Panc1 (cell line): ENCODE results near the gene TMED4. TPM values are rescaled to one million over a fixed set of nuclear protein-coding genes. Genes with fewer than 3 reads are reported as not detected.

Experiments
- ATAC-seq: fragments of 200-7000 bp; cut with Tn5 transposase; 2 replicates; pipeline ENCODE4 v1.9.1; 2020; ENCODE audit warnings: mild to moderate bottlenecking, moderate library complexity
- BruUV-seq: library from RNA; stranded (reverse); fragments of 400-500 nt; replicated peaks from 2 replicates; lab custom pipeline; 2021; lab: Mats Ljungman, UMichigan
- CTCF ChIA-PET: fragments of 300-600 bp; sonication (Branson Sonifier 250); formaldehyde crosslinking; loops from one replicate; lab custom pipeline; 2022; ENCODE audit warnings: antibody characterized with exemption; lab: Charles Lee
- POLR2A ChIA-PET: fragments of 300-600 bp; sonication (Branson Sonifier 250); formaldehyde crosslinking; loops from one replicate; lab custom pipeline; 2022; ENCODE audit warnings: antibody characterized with exemption; lab: Charles Lee
- DNase-seq: peaks from one replicate; pipeline ENCODE4 v3.0.0-alpha.2; 2010; ENCODE audit warnings: low read depth, low spot score
- H3K27ac ChIP-seq: 2 replicates; pipeline ENCODE4 v1.5.1; 2011; ENCODE audit warnings: mild to moderate bottlenecking, low read length, inconsistent platforms
- H3K27me3 ChIP-seq: fragments of 200-500 bp; sonication (Bioruptor generic); 2 replicates; pipeline ENCODE4 v1.6.0; 2014; ENCODE audit warnings: low read length, inconsistent platforms; ENCODE audit not compliant: control insufficient read depth, insufficient read depth
- H3K36me3 ChIP-seq: fragments of 200-500 bp; sonication (Bioruptor generic); 2 replicates; pipeline ENCODE4 v1.5.1; 2014; ENCODE audit warnings: inconsistent platforms, mild to moderate bottlenecking, low read length, moderate library complexity; ENCODE audit not compliant: control insufficient read depth, insufficient read depth
- H3K4me1 ChIP-seq: 2 replicates; pipeline ENCODE4 v1.5.1; 2011; ENCODE audit warnings: inconsistent platforms, mild to moderate bottlenecking, low read length, moderate library complexity; ENCODE audit not compliant: control insufficient read depth, insufficient read depth
- H3K4me3 ChIP-seq, 2 experiments: 2 replicates each; pipeline ENCODE4 v1.5.1; 2011 to 2012; ENCODE audit warnings: low read depth in 2 of 2, low read length in 2 of 2, mild to moderate bottlenecking in 2 of 2, inconsistent platforms in 1 of 2, moderate library complexity in 1 of 2
- H3K9me3 ChIP-seq: fragments of 200-500 bp; sonication (Bioruptor generic); 2 replicates; pipeline ENCODE4 v1.5.1; 2014; ENCODE audit warnings: low read depth, mild to moderate bottlenecking, inconsistent platforms, low read length, moderate library complexity; ENCODE audit not compliant: control insufficient read depth, insufficient read depth
- POLR2AphosphoS5 ChIP-seq: IDR thresholded peaks from 2 replicates; pipeline ENCODE4 v1.6.1; 2012; ENCODE audit warnings: mild to moderate bottlenecking, low read depth, low read length, moderate library complexity
- REST ChIP-seq, 2 experiments: IDR thresholded peaks; 2 replicates each; pipeline ENCODE4 v1.6.1; 2011 to 2012; ENCODE audit warnings: low read depth in 2 of 2, control low read depth in 1 of 2, low read length in 1 of 2, mild to moderate bottlenecking in 1 of 2, moderate library complexity in 1 of 2; ENCODE audit not compliant: insufficient read depth in 1 of 2
- SIN3A ChIP-seq: IDR thresholded peaks from 2 replicates; pipeline ENCODE4 v1.6.1; 2012; ENCODE audit warnings: low read depth, mild to moderate bottlenecking, low read length, moderate library complexity, borderline replicate concordance; ENCODE audit not compliant: insufficient read depth
- TCF7L2 ChIP-seq: IDR thresholded peaks from 2 replicates; pipeline ENCODE4 v1.6.1; 2011; ENCODE audit warnings: mild to moderate bottlenecking, low read depth, low read length, inconsistent platforms
- in situ Hi-C: cut with HindIII; loops from 2 replicates; pipeline ENCODE4 v1.10.0; 2016; ENCODE audit warnings: low sequenced_read_pairs, low pct_unique_long_range_greater_than_20kb
- intact Hi-C: fragments of 100-400 bp; cut with micrococcal nuclease; formaldehyde crosslinking; loops from one replicate; pipeline ENCODE4 v1.10.0; 2022; ENCODE audit not compliant: unreplicated experiment
- total RNA-seq: library from RNA; stranded (reverse); gene quantifications from one replicate; pipeline ENCODE4 v1.2.1, GENCODE V29; 2021; ENCODE audit not compliant: unreplicated experiment
- TF ChIP-seq, protein P1 (sequence below): fragments of 450-650 bp; IDR thresholded peaks from 2 replicates; pipeline ENCODE4 v1.5.1; 2017; ENCODE audit warnings: mild to moderate bottlenecking

Gene TMED4
- total RNA-seq, 1 experiment from 2014 or later = 123 TPM

- ChIA-PET CTCF (interaction anchor here (0.6 kb wide), 1 partner anchor 26 kb away, joined by 4 read pairs; no protein-coding TSS in a partner anchor), POLR2A (interaction anchor here (0.7 kb wide), 1 partner anchor 11 kb away, joined by 3 read pairs; no protein-coding TSS in a partner anchor)
- no peaks in the 10 kb centered on the region for H3K36me3 ChIP-seq
- peaks cover 8% of the 10 kb centered on the region; the same call in 1 of the 2 replicates for H3K4me1 ChIP-seq
- no peak overlapping the region for H3K27ac ChIP-seq
- ATAC-seq (no peak), DNase-seq (no peak)
- no peaks in the 10 kb centered on the region for H3K9me3 ChIP-seq
- intact Hi-C loops = no loop called here
- peak overlapping the region in 1 of 2 experiments; percentile 95; a peak in 2 of 4 replicates for H3K4me3 ChIP-seq
- no peaks in the 10 kb centered on the region for H3K27me3 ChIP-seq
- no TSS peak for BruUV-seq
- in situ Hi-C loops = no loop called here
- TF ChIP-seq, protein P1, sequence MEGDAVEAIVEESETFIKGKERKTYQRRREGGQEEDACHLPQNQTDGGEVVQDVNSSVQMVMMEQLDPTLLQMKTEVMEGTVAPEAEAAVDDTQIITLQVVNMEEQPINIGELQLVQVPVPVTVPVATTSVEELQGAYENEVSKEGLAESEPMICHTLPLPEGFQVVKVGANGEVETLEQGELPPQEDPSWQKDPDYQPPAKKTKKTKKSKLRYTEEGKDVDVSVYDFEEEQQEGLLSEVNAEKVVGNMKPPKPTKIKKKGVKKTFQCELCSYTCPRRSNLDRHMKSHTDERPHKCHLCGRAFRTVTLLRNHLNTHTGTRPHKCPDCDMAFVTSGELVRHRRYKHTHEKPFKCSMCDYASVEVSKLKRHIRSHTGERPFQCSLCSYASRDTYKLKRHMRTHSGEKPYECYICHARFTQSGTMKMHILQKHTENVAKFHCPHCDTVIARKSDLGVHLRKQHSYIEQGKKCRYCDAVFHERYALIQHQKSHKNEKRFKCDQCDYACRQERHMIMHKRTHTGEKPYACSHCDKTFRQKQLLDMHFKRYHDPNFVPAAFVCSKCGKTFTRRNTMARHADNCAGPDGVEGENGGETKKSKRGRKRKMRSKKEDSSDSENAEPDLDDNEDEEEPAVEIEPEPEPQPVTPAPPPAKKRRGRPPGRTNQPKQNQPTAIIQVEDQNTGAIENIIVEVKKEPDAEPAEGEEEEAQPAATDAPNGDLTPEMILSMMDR = no peak
- no peak for TF ChIP-seq REST (IDR thresholded peaks at IDR 0.05; ENCODE audit: insufficient read depth in 1 of 2, low read depth in 2 of 2, low read length in 1 of 2)
- no peak for TF ChIP-seq POLR2AphosphoS5
- TF ChIP-seq SIN3A = no peak
- no peak for TF ChIP-seq TCF7L2
Measured at GRCh38 chr7:44604941-44605340, 22.9 kb upstream of the TMED4 start.

DNA sequence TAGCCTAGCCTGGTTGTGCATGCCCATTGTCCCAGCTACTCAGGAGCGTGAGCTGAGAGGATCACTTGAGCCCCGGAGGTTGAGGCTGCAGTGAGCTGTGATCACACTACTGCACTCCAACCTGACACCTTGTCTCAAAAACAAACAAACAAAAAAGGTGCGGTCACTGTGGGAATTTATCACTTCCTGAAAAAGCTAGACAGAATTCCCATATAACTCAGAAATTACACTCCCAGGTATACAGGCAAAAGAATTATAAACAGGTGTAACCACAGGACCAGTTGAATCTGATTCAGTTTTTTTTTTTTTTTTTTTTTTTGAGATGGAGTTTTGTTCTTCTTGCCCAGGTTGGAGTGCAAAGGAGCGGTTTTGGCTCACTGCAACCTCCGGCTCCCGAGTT, 21.2 kb upstream of the TMED4 start:
- Histone ChIP-seq H3K36me3 (no peaks in the 10 kb centered on the region), H3K27me3 (no peaks in the 10 kb centered on the region), H3K27ac (no peak overlapping the region), H3K9me3 (no peaks in the 10 kb centered on the region), H3K4me3 (no peak overlapping the region), H3K4me1 (no peaks in the 10 kb centered on the region)
- ATAC-seq = no peak
- intact Hi-C loops (no loop called here), in situ Hi-C loops (no loop called here)
- no peak for DNase-seq
- ChIA-PET POLR2A (no interaction called here), CTCF (no interaction called here)
- TF ChIP-seq TCF7L2 (no peak), POLR2AphosphoS5 (no peak)
- no TSS peak for BruUV-seq

GRCh38 chr7:44602576-44602910, 20.5 kb upstream of the TMED4 start:
- no peaks in the 10 kb centered on the region for H3K36me3 ChIP-seq
- no peak for DNase-seq
- ChIA-PET CTCF (no interaction called here), POLR2A (interaction anchor here (0.7 kb wide), 2 partner anchors 8 to 251 kb away, joined by 3 to 6 read pairs; no protein-coding TSS in a partner anchor)
- intact Hi-C loops = no loop called here
- H3K9me3 ChIP-seq = no peaks in the 10 kb centered on the region
- no peak overlapping the region for H3K4me3 ChIP-seq
- no peak overlapping the region for H3K27ac ChIP-seq
- in situ Hi-C loops = no loop called here
- BruUV-seq = no TSS peak
- H3K4me1 ChIP-seq = no peaks in the 10 kb centered on the region
- no peak for ATAC-seq
- TF ChIP-seq REST (IDR thresholded peaks at IDR 0.05; ENCODE audit: insufficient read depth in 1 of 2, low read depth in 2 of 2, low read length in 1 of 2) = no peak
- TF ChIP-seq POLR2AphosphoS5 = no peak
- TF ChIP-seq TCF7L2 = no peak
- TF ChIP-seq SIN3A = no peak
- TF ChIP-seq, protein P1 = no peak
- H3K27me3 ChIP-seq = no peaks in the 10 kb centered on the region
